Measurements from ENCODE around the gene KRT86. TPM values are rescaled to one million over a fixed set of nuclear protein-coding genes. Genes with fewer than 3 reads are reported as not detected.

Gene KRT86
- total and polyA plus RNA-seq, 2 of the 8 experiments (the other 6 are each of a cell fraction or from before 2014, with no cell fraction given), result 0.12 TPM; not detected in 1

GRCh38 chr12:52228366-52228765, 46.1 kb upstream of the KRT86 start:
- no peak overlapping the region for H3K4me3 ChIP-seq (ENCODE audit: extremely low read depth in 1 of 4, insufficient read depth in 2 of 4, low read depth in 3 of 4, low read length in 4 of 4)
- no peak overlapping the region for H2BK12ac ChIP-seq (ENCODE audit: low read depth, low read length)
- peaks cover 0 to 17% (median 11%) of the 10 kb centered on the region in 4 experiments; a peak in 6 of 7 replicates for H3K4me1 ChIP-seq (replicated peaks in 1 of 4; ENCODE audit: control insufficient read depth in 3 of 4, insufficient read depth in 4 of 4, low read length in 3 of 4)
- no peak overlapping the region for H3K18ac ChIP-seq (ENCODE audit: extremely low read depth, low read length)
- POLR2A ChIA-PET (ENCODE audit: partially characterized antibody), result no interaction called here
- no peaks in the 10 kb centered on the region for H3K79me1 ChIP-seq (ENCODE audit: low read depth, low read length)
- no peak overlapping the region for H4K91ac ChIP-seq (replicated peaks; ENCODE audit: insufficient read length, low read length)
- H2BK5ac ChIP-seq (ENCODE audit: low read depth, low read length), result no peak overlapping the region
- H3K23ac ChIP-seq (ENCODE audit: insufficient read length), result no peak overlapping the region
- no peaks in the 10 kb centered on the region for H3K9me3 ChIP-seq (ENCODE audit: insufficient read depth in 2 of 2, low read depth in 1 of 2, low read length in 1 of 2)
- no peaks in the 10 kb centered on the region for H3K79me2 ChIP-seq (ENCODE audit: control insufficient read depth in 1 of 2, insufficient read depth in 2 of 2, low read length in 2 of 2)
- no peak overlapping the region for H4K5ac ChIP-seq (ENCODE audit: insufficient read length, low read depth, low read length)
- H3K9ac ChIP-seq (replicated peaks in 1 of 4; ENCODE audit: extremely low read depth in 1 of 4, low read depth in 3 of 4, low read length in 3 of 4), result no peak overlapping the region
- H3K14ac ChIP-seq (ENCODE audit: insufficient read length), result no peak overlapping the region
- no peak overlapping the region for H3K4ac ChIP-seq (replicated peaks; ENCODE audit: insufficient read length, low read depth, low read length)
- H3K27ac ChIP-seq (ENCODE audit: low read depth, low read length), result no peak overlapping the region
- peaks cover 4% of the 10 kb centered on the region; the same call in 1 of the 2 replicates for H3K23me2 ChIP-seq (ENCODE audit: low read depth, low read length)
- 77% methylated on average over 3 of the region's 3 CpGs; no CpG with 5 or more reads in 1 of the 2 experiments for WGBS, 2 experiments (ENCODE audit: extremely low coverage in 1 of 2, insufficient coverage in 1 of 2, insufficient read length in 1 of 2, insufficient replicate concordance in 2 of 2, low coverage in 1 of 2, low lambda C conversion rate in 2 of 2, missing lambda C conversion rate in 1 of 2)
- H2BK120ac ChIP-seq (replicated peaks; ENCODE audit: low read depth, low read length), result no peak overlapping the region
- H3K27me3 ChIP-seq (replicated peaks in 1 of 4; ENCODE audit: control insufficient read depth in 3 of 4, extremely low read depth in 1 of 4, insufficient read depth in 3 of 4, low read length in 3 of 4), result peaks cover 0 to 29% (median 19%) of the 10 kb centered on the region in 4 experiments; a peak in 6 of 7 replicates
- no peaks in the 10 kb centered on the region; a peak in 1 of 8 replicates for H3K36me3 ChIP-seq (ENCODE audit: control insufficient read depth in 2 of 4, insufficient read depth in 4 of 4, low read length in 3 of 4)
- FAIRE-seq (no peak), DNase-seq (ENCODE audit: low read depth in 1 of 2, low spot score in 2 of 2) (no peak)
- H2AFZ ChIP-seq (ENCODE audit: low read length), result no peak overlapping the region
- no peak overlapping the region for H2BK20ac ChIP-seq (ENCODE audit: low read length)
- H3K56ac ChIP-seq (replicated peaks; ENCODE audit: insufficient read length, low read depth, low read length), result no peak overlapping the region
- H3K4me2 ChIP-seq (ENCODE audit: insufficient read depth in 1 of 2, low read depth in 2 of 2, low read length in 2 of 2), result no peak overlapping the region
- no peak overlapping the region for H2AK5ac ChIP-seq (ENCODE audit: low read depth, low read length)
- H4K20me1 ChIP-seq (replicated peaks in 1 of 2; ENCODE audit: control insufficient read depth in 1 of 2, insufficient read depth in 2 of 2, low read length in 2 of 2), result no peaks in the 10 kb centered on the region
- H2BK15ac ChIP-seq (ENCODE audit: low read length), result no peak overlapping the region
- no peak overlapping the region for H4K8ac ChIP-seq (ENCODE audit: extremely low read depth, insufficient read depth, low read length)
- CTCF ChIA-PET (ENCODE audit: partially characterized antibody), result interaction anchor here (1.2 to 4.9 kb wide), 5 partner anchors 8 to 99 kb away, joined by 3 to 42 read pairs (median 6); no protein-coding TSS in a partner anchor
- no peak for TF ChIP-seq RBBP5 (IDR thresholded peaks at IDR 0.05; ENCODE audit: borderline replicate concordance, low read depth, low read length)
- no peak for TF ChIP-seq SAP30 (IDR thresholded peaks at IDR 0.05; ENCODE audit: insufficient read depth, insufficient replicate concordance, low read length)
- no peak for TF ChIP-seq EGR1 (IDR thresholded peaks at IDR 0.05; ENCODE audit: borderline replicate concordance, low read depth, low read length)
- TF ChIP-seq RFX5 (IDR thresholded peaks at IDR 0.05; ENCODE audit: borderline replicate concordance, low read depth, low read length), result no peak
- no peak for TF ChIP-seq TCF12 (IDR thresholded peaks at IDR 0.05; ENCODE audit: low read depth, low read length)
- no peak for TF ChIP-seq TEAD4 (IDR thresholded peaks at IDR 0.05; ENCODE audit: low read depth, low read length)
- no peak for TF ChIP-seq KDM1A (IDR thresholded peaks at IDR 0.05; ENCODE audit: borderline replicate concordance, low read length)
- TF ChIP-seq KDM4A (IDR thresholded peaks at IDR 0.05; ENCODE audit: low read depth, low read length, severe bottlenecking), result no peak
- no peak for TF ChIP-seq CHD1 (IDR thresholded peaks at IDR 0.05; ENCODE audit: low read depth, low read length)
- no peak for TF ChIP-seq E2F6 (IDR thresholded peaks at IDR 0.05)
- no peak for TF ChIP-seq SP4 (IDR thresholded peaks at IDR 0.05; ENCODE audit: low read length)
- no peak for TF ChIP-seq SIX5 (IDR thresholded peaks at IDR 0.05; ENCODE audit: low read depth, low read length)
- no peak for TF ChIP-seq GABPA (IDR thresholded peaks at IDR 0.05; ENCODE audit: borderline replicate concordance, insufficient read depth, low read length)
- no peak for TF ChIP-seq POU5F1 (IDR thresholded peaks at IDR 0.05; ENCODE audit: low read depth, low read length)
- TF ChIP-seq ASH2L (IDR thresholded peaks at IDR 0.05; ENCODE audit: low read length), result no peak
